Bronchial epithelial cell (primary cell): ENCODE data around the gene TRIM33. TPM values are rescaled to one million over a fixed set of nuclear protein-coding genes. Genes with fewer than 3 reads are reported as not detected.

Experiments used
- DNase-seq: peaks from one replicate; pipeline ENCODE4 v3.0.0-alpha.2; 2010; ENCODE audit warnings: low read depth
- FAIRE-seq: peaks from 2 replicates; lab custom pipeline; 2011; peaks lifted over from hg19 to GRCh38; lab: Jason Lieb, UNC
- H3K27me3 ChIP-seq: 2 replicates; pipeline ENCODE4 v1.5.1; 2011; ENCODE audit warnings: low read length; ENCODE audit not compliant: control insufficient read depth, insufficient read depth
- H3K36me3 ChIP-seq: 2 replicates; pipeline ENCODE4 v1.5.1; 2011; ENCODE audit warnings: low read length; ENCODE audit not compliant: control insufficient read depth, insufficient read depth
- H3K4me3 ChIP-seq: 2 replicates; pipeline ENCODE4 v1.5.1; 2011; ENCODE audit warnings: mild to moderate bottlenecking, low read depth, low read length, control low read depth
- total RNA-seq: library from RNA; depleted of rRNA; stranded (reverse); fragments of >200 nt; gene quantifications from 2 replicates; pipeline ENCODE4 v1.2.1, GENCODE V29; 2014
- TF ChIP-seq, protein P1 (sequence below): IDR thresholded peaks from 2 replicates; pipeline ENCODE4 v1.5.1; 2011; ENCODE audit warnings: mild to moderate bottlenecking, moderate library complexity, low read length, control low read depth, inconsistent platforms; ENCODE audit not compliant: insufficient read depth, severe bottlenecking

The TRIM33 gene
- total RNA-seq, 1 donor from 2014 or later: 16.3 TPM

DNA sequence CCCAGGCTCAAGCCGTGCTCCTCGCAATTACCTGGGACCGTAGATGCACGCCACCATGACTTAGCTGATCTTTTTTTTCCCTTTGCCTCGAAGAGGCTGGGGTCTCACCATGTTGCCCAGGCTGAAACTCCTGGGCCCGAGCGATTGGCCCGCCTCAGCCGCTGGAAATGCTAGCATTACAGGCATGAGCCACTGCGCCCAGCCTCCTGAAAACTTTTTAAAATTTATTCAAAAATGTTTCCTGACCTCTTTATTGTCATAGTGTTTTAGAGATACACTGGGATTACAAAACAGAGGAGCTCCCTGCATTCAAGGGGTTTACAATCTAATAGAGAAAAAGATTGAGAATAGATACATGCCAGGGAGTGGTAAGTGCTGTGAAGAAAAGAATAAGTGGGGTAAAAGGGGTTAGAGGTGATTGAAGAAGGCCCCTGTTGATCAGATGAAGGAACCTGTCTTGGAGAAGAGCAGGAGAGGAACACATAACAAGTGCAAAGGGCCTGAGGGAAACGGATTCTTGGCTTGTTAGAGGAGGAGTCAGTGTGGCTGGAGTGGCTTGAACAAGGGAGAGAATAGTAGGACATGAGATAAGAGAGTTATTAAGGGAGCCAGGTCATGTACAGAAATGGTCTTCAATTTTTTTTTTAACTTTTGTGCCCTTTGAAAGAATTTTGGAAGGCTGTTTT lies 1.7 kb upstream of the TRIM33 start:
- Histone ChIP-seq H3K36me3 (no peaks in the 10 kb centered on the region), H3K27me3 (no peaks in the 10 kb centered on the region), H3K4me3 (no peak overlapping the region)
- TF ChIP-seq, protein P1, sequence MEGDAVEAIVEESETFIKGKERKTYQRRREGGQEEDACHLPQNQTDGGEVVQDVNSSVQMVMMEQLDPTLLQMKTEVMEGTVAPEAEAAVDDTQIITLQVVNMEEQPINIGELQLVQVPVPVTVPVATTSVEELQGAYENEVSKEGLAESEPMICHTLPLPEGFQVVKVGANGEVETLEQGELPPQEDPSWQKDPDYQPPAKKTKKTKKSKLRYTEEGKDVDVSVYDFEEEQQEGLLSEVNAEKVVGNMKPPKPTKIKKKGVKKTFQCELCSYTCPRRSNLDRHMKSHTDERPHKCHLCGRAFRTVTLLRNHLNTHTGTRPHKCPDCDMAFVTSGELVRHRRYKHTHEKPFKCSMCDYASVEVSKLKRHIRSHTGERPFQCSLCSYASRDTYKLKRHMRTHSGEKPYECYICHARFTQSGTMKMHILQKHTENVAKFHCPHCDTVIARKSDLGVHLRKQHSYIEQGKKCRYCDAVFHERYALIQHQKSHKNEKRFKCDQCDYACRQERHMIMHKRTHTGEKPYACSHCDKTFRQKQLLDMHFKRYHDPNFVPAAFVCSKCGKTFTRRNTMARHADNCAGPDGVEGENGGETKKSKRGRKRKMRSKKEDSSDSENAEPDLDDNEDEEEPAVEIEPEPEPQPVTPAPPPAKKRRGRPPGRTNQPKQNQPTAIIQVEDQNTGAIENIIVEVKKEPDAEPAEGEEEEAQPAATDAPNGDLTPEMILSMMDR: no peak
- DNase-seq (no peak), FAIRE-seq (no peak)

DNA sequence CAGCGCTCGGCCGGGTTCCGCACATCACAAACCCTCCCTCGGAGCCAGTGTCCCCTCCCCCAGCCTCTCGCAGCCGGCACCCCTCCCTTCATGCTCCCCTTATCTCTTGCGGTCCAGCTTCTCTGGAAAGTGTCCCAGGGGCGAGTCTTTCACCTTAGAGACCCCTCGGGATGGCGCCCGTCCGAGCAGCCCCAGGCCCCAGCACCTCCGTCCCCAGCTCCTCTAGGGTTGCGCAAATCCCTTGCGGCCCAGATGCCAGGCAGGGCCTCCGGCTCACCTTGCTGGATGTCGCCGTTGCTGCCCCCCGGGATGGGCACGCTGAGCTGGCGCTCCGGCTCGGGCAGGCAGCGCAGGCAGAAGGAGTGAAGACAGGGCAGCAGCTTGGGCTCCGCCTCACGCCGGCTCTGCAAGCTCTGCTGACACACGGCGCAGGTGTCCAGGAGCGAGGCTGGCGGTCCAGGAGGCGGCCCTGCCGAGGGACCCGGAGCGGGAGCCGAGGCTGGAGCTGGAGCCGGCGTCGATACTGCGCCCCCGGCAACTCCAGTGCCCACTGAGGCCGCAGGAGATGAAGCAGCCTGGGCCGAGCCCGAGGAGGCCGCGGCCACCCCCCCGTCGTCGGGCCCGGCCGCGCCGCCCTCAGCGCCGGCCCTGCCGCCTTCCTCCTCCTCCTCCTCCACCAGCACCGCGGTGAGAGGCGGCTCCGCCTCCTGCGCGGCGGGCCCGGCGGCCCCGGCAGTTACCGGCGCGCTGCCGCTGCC lies 550 bp downstream of the TRIM33 start:
- Histone ChIP-seq H3K36me3 (peaks cover 1% of the 10 kb centered on the region), H3K27me3 (no peaks in the 10 kb centered on the region), H3K4me3 (peak overlapping the region; percentile 89)
- TF ChIP-seq, protein P1: no peak
- DNase-seq (peak; percentile 44), FAIRE-seq (no peak)

DNA sequence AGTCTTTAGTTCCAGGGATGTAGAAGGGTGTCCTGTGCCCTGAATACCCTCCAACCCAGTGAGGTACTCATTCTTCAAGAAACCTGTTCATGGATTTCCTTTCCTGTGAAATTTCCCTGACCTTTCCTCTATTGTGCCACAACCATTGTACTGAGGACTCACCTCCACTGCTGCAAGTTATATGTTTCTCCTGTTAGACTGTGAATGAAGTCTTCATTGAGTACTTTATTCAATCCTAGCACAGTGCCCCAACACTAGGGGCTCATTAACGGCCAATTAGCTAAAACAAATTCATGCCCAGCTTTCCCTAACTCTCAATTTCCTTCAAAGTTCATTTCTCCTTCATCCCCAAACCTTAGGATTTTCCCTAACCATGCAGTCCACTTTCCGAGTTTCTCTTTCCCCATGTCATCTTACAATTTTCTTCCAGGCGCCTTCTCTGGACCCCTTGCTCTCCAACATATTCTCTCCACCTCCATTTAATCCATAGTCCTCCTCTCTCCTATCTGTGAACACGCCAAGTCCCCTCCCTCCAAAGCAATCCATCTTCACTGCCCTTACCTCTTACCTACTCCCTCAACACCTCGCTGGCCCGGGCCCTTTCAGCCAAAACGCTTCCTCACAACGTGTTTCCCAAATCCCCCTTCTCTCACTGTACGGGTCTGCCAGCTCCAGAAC lies 1.3 kb downstream of the TRIM33 start:
- TF ChIP-seq, protein P1: no peak
- H3K27me3 ChIP-seq: no peaks in the 10 kb centered on the region
- peaks cover 1% of the 10 kb centered on the region for H3K36me3 ChIP-seq
- peak overlapping the region; percentile 89 for H3K4me3 ChIP-seq
- DNase-seq (no peak), FAIRE-seq (no peak)

DNA sequence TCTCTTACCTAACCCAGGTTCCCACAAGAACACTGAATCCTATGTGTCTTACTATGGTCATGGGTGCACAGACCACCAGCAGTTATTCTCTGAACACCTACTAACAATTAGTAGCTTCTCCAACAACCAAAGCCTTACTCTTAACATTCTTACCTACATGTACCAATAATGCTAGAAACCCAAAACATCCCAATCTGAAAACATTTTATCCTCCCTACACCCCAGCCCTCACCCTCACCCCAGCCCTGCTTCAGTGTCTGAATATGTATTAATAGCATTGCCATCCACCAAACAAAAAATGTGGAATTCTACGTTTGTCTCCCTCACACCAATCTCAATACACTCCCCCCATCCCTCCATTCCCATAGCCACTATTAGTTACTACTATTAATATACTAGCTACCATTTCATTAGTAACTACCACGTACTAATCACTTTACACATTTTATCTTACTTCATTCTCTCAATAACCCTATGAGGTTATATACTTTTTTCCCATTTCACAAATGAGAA lies 2.6 kb downstream of the TRIM33 start:
- no peak for FAIRE-seq
- TF ChIP-seq, protein P1: no peak
- no peak overlapping the region for H3K4me3 ChIP-seq

DNA sequence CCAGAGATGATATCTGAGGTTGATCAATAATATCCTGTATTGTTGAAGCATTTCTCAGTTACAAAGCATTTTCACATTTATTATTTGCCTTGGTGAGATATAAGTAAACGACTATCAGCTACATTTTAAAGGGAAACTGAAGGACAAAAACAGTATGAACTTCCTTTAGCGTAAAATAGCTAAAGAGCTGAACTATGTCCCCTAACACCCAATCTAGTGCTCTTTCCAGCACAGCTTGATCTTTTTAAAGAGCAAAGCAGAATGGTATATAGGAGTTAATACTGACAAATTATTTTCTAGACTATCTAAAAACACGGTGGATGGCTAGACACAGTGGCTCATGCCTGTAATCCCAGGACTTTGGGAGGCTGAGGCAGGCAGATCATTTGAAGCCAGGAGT lies 3.5 kb downstream of the TRIM33 start:
- no peak overlapping the region for H3K4me3 ChIP-seq
- FAIRE-seq: no peak

More for the DNA sequence above, 2.6 kb downstream of the TRIM33 start:
- DNase-seq: no peak
- H3K27me3 ChIP-seq: no peaks in the 10 kb centered on the region
- H3K36me3 ChIP-seq: peaks cover 1% of the 10 kb centered on the region

More for the DNA sequence above, 3.5 kb downstream of the TRIM33 start:
- DNase-seq: no peak
- peaks cover 1% of the 10 kb centered on the region for H3K36me3 ChIP-seq
- TF ChIP-seq, protein P1: no peak
- H3K27me3 ChIP-seq: no peaks in the 10 kb centered on the region
